HG03565 (cell line): ENCODE data around the gene BACE1-AS.
"Not testable (repeated sequence)": the region's sequence is repeated elsewhere in the genome, so short reads cannot be mapped to it uniquely, and the experiment has no call there.

Source experiments
- ATAC-seq: cut with Tn5 transposase; IDR thresholded peaks from one replicate; pipeline ENCODE4 v1.9.1; 2021; ENCODE audit warnings: mild to moderate bottlenecking, moderate library complexity; ENCODE audit not compliant: unreplicated experiment

Gene BACE1-AS

GRCh38 chr11:117319214-117319840, 28.2 kb downstream of the BACE1-AS start:
- ATAC-seq, result no peak

DNA sequence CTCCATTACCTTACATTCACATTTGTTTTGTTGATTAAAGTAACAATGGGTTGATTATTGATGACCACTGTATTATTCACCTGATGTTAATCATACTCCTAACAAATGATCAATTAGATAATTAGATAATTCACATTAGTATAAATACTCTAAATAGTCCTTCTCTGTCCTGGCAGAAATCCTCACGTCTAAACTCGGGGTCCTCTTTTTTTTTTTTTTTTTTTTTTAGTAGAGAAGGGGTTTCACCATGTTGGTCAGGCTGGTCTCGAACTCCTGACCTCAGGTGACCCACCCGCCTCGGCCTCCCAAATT, 36.1 kb downstream of the BACE1-AS start:
- not testable (repeated sequence) for ATAC-seq

GRCh38 chr11:117327567-117328374, 36.6 kb downstream of the BACE1-AS start, which contains the start of gene CEP164:
CEP164 (plus strand) TSS chr11:117327854; CDS start chr11:117338587, 10,733 bp downstream.
- peak; percentile 94 for ATAC-seq

GRCh38 chr11:117328375-117329010, 37.3 kb downstream of the BACE1-AS start:
- ATAC-seq, result no peak

GRCh38 chr11:117332843-117333242, 41.7 kb downstream of the BACE1-AS start:
- ATAC-seq, result no peak

DNA sequence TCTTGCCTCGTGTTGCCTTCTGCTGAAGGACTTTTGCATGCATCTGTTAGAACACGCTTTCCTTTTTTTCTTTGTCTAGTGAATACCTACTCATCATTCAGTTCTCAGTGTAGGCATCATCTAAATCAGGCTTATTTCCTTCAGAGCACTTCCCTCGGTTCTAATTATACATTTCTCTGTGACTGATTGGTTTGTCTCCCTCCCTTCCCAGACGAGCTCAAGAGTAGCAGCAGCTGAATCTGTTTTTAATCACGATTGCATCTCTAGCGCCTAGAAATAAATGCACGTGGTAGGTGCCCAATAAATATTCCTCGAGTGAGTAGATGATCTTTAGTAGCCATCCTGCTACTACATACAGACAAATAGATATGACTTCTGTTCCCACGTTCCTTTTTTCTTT, 42.8 kb downstream of the BACE1-AS start:
- no peak for ATAC-seq

DNA sequence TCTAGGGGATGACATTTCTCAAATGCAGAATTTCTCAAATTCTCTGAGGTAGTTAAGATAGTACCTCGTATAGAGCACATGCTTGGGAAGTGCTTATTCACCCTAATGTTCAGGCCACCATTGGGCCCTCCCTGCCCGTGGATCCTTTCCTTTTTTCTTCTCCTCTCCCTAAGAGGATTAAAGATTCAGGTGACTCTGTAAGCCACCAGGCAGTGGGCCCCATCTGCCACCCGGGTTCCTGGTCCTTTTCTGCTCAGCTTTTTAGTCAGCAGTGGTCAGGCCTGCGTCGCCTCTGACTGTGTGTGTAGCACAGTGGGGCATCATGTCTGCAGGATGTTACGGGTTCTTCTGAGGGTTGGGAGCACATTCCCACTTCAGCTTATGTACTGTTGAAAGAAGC, 43.8 kb downstream of the BACE1-AS start:
- ATAC-seq, result no peak

- ATAC-seq, result no peak
These were observed 44.3 kb downstream of the BACE1-AS start for GRCh38 chr11:117335399-117335798.

- ATAC-seq, result no peak
These were observed 45.9 kb downstream of the BACE1-AS start for GRCh38 chr11:117337076-117337475.
